Panc1 (cell line): Measurements from ENCODE around the gene PTGIS.

Source experiments
- CTCF ChIP-seq: fragments of 450-650 bp; IDR thresholded peaks from 2 replicates; pipeline ENCODE4 v1.5.1; 2017; ENCODE audit warnings: mild to moderate bottlenecking
- POLR2AphosphoS5 ChIP-seq: IDR thresholded peaks from 2 replicates; pipeline ENCODE4 v1.6.1; 2012; ENCODE audit warnings: mild to moderate bottlenecking, low read depth, low read length, moderate library complexity
- SIN3A ChIP-seq: IDR thresholded peaks from 2 replicates; pipeline ENCODE4 v1.6.1; 2012; ENCODE audit warnings: low read depth, mild to moderate bottlenecking, low read length, moderate library complexity, borderline replicate concordance; ENCODE audit not compliant: insufficient read depth

GRCh38 chr20:49523767-49524360 is 44.1 kb downstream of the PTGIS start:
- no peak for TF ChIP-seq CTCF
- no peak for TF ChIP-seq POLR2AphosphoS5
- no peak for TF ChIP-seq SIN3A
